ENCODE measurements around the gene KRT20. TPM values are rescaled to one million over a fixed set of nuclear protein-coding genes. Genes with fewer than 3 reads are reported as not detected.
"Not testable (repeated sequence)": the region's sequence is repeated elsewhere in the genome, so short reads cannot be mapped to it uniquely, and the experiment has no call there.

The KRT20 gene
- polyA plus RNA-seq (2014; cell fraction: cytosol; rRNA removed), result not detected in 2 replicates
- not detected in 2 replicates for polyA plus RNA-seq (2014; cell fraction: nucleus; rRNA removed)

DNA sequence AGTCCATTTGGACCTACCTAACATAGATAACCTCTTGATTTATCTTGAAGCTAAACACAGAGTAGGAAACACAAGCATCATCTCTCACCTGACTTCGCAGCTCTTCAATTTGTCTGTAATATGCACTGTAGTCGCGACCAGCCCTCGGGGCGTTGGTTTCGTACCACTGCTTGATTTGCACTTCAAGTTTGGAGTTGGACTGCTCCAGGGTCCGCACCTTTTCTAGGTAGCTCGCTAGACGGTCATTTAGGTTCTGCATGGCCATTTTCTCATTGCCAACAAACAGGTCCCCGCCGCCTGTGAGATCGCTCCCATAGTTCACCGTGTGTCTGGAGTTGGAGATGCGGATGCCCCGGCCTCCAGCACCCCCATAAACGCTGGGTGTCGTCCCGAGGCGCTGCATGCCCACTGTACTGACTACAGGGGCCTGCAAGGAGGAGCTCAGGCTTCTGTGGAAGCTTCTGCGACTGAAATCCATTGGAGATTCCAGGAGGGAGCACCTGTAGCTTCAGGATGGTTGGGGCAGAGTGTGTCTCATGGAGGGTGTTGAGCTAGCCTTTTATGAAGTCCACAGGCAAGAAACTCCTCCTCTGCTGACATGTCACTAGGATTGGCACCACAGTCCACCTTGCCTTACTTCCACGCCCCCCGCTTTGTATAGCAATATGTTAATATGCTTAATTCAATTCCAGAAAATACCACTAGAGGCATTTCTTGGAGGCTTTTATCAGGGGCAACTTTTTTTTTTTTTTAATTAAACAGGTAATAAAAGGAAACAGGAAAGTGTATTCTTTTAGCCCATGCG, at the start of gene KRT20:
TSS of gene KRT20 (minus strand) at position 535 of the 805 bp plus-strand sequence. CDS start at position 478, 57 bp downstream.
- no peak for DNase-seq (ENCODE audit: low spot score)

DNA sequence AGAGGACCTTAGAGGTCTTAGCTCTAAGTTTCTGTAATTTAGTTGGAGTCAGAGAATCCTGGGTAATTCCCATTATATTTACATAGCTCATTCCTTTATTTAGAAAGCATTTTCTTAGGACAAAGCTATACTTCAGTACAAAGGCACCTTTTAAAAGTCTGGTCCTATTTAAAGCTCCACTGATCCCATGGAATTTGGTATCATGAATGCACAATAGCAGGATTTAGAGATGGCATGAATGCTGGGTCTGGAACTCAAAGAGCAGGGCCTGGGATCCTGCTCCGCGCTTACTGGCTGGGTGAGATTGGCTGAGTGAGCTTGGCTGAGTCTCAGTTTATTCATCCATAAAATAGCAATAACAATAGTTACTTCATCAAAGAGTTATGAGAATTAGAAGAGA, 47.6 kb upstream of the KRT20 start:
- no peak for DNase-seq (ENCODE audit: low spot score)

DNA sequence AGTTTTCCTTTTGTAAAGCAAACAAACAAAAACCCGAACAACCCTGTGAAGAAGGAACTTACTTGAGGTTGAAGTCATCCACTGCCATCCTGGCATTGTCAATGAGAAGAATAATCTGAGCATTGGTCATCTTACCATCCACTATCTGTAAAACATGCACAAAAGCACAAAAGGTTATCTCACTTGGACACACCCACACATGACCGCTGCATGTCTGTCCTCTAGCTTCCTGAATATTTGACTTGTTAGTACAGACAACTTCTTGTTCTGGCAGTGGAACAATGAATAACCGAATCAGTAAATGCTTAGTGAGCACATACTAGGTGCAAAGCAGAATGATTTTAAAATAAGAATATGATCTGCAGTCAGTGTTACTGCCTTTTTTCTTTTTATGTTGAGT, 46.3 kb upstream of the KRT20 start:
- DNase-seq (ENCODE audit: low spot score), result no peak

GRCh38 chr17:40926341-40926740, 41.3 kb upstream of the KRT20 start:
- DNase-seq (ENCODE audit: low spot score), result no peak

DNA sequence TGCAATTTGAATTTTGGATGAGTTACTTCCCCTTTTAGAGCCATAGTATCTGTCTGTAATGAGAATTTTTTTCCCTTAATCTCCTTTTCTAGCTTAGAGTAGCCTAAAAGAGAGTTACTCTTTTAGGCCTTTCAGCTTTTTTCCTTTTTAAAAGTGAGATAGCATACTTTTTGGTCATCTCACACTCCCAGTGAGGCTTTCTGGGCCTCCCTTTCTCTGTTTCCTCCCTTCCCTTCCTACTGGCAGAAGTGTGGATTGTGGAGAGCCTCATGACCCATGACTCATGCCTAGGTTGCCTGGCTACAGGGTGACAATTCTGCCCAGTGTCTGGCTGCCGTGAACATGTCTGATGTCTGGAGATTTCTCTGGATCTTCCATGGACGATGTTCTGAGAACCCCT, 37.2 kb upstream of the KRT20 start:
- DNase-seq (ENCODE audit: low spot score), result no peak

DNA sequence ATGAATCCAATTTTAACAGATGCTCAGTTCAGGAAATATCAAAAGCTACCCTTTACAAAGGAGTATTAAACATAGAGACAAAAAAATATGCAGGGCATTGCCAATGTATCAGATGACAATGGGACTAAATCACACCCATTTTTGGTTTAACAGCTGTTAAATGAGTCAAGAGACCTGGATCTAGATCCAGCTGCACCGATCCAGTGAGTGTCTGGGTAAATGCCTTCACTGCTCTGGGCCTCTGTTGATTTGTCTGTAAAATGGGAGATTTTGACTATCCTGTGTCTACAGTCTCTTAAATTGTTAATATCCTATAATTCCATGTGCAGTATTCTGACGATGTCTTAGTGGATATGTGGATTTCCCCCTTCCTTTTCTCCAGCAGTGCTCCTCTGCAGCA, 36.0 kb upstream of the KRT20 start:
- no peak for DNase-seq (ENCODE audit: low spot score)

DNA sequence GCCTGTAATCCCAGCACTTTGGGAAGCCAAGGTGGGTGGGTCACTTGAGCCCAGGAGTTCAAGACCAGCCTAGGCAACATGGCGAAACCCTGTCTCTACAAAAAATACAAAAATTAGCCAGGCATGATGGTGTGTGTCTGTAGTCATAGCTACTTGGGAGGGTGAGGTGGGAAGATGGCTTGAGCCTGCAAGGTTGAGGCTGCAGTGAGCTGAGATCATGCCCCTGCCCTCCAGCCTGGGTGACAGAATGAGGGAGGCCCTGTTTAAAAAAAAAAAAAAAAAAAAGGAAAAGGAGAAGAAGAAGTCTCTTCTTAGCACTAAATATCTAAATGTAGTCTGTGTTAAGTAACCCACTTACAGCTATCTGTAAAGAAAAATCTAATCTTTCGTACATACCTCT, 32.1 kb upstream of the KRT20 start:
- not testable (repeated sequence) for DNase-seq (ENCODE audit: low spot score)

GRCh38 chr17:40916366-40916765, 31.3 kb upstream of the KRT20 start:
- DNase-seq (ENCODE audit: low spot score), result no peak

DNA sequence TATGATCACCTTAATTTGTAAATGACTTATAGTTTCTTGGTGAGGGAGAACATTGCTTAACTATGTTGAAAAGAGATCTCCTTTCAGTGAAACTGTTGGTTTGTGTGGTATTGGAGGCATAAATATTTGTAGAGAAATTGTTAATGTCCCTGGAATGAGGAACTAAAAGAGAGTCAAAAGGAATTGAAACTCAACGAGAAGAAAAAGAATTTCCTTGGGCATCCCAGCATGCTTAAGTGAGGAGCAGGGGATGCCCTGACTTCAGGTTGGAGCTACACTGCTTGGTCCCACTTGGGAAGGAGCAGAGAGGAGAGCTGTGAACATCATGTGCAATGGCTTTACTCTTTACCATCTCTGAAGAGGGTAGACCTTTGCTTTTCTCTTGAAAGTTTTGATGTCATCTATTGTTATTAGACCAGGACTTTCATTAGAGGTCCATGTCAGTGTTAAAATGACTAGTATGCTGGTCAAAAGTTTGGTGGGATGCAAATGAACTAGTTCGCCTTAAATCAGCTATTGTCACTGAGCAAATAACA, 30.7 kb upstream of the KRT20 start:
- no peak for DNase-seq (ENCODE audit: low spot score)

GRCh38 chr17:40915199-40915661, 30.2 kb upstream of the KRT20 start:
- no peak for DNase-seq (ENCODE audit: low spot score)

DNA sequence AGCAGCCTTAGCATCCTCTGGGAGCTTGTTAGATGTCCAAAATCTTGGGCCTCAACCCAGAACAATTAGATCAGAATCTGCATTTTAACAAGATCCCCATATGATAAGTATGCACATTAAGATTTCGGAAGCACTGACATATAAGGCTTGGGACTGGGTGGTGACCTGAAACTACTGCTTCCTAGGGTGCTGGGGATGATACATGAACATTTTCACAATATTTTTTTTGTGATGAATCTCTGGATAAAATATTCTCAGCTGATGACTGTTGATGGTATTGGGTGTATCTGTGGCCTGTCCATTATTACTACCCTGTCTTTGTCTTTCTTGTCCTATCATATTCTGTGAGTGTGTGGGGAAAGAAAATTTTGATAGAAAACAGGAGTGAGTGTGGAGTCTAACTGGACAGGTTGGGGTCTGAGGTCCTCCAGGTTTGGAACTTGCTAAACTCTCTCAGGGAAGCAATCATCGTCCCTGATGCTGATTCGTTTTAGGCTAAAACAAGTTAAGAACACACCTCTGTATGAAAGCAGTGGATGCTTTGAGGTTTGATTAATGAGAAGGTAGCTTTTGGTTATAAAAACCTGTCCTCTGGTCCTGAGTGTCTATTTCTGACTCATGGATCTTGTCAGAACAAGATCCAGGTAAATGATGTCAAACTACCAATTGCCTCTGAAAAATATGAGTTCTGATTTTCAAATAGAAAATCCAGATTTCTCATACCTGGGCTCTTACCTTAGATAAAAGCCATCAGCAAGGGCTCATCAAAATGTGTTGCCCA, 29.2 kb upstream of the KRT20 start:
- DNase-seq (ENCODE audit: low spot score), result no peak

DNA sequence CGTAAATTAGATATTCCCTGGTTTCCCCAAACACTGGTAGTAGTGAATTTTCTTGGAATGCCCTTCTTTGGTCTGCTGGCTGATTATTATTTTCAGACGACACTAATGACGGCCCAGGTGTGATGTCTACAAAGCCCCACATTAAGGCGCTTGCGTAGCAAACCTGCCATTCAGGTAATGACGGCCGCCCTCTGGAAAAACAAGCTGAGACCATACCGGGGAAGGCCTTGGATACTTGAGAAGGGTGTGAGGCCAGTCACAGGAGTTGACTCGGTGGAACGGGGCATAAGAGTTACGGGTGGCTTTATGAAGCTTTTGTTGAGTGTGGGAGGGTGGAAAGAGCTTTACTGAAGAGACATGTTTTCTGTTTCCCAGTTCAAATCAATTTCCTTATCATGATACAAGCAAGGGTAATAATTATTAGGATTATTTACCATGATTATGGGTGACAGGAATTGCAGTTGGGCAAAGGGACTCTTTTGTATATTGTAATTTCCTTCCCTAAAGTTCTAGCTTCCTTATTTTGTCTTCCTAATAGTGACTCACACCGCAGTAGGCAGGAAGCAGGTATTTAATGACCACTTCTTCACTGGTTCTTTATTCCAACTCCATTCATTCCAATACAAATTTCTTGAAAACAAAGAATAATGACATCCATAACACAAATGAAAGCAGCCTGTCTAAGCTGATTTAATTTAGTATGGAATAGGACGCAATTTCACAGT, 27.6 kb upstream of the KRT20 start:
- no peak for DNase-seq (ENCODE audit: low spot score)

- no peak for DNase-seq (ENCODE audit: low spot score)
Observed at GRCh38 chr17:40910441-40910841, 25.4 kb upstream of the KRT20 start.

- DNase-seq (ENCODE audit: low spot score), result no peak
Observed at GRCh38 chr17:40909755-40910154, 24.7 kb upstream of the KRT20 start.

GRCh38 chr17:40909351-40909750, 24.3 kb upstream of the KRT20 start:
- peak; percentile 51 for DNase-seq (ENCODE audit: low spot score)

- DNase-seq (ENCODE audit: low spot score), result no peak
Observed at GRCh38 chr17:40906613-40907012, 21.6 kb upstream of the KRT20 start.

DNA sequence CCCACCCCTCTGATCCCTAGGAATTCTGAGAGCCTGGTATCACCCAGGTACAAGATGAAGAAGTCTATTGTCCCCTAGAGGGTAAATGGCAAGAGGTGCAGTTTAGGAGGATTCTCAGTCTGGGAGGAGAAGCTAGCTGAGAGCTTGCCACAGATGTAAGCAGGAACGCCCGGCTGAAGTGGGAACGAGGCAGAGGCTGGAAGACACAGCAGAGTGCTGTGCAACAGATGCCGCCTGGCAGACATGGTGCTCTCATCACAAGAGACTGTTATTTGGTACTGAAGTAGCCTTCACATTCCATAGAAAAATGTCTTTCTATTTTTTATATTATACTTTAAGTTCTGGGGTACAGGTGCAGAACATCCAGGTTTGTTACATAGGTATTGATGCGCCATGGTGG, 20.3 kb upstream of the KRT20 start:
- DNase-seq (ENCODE audit: low spot score), result no peak

DNA sequence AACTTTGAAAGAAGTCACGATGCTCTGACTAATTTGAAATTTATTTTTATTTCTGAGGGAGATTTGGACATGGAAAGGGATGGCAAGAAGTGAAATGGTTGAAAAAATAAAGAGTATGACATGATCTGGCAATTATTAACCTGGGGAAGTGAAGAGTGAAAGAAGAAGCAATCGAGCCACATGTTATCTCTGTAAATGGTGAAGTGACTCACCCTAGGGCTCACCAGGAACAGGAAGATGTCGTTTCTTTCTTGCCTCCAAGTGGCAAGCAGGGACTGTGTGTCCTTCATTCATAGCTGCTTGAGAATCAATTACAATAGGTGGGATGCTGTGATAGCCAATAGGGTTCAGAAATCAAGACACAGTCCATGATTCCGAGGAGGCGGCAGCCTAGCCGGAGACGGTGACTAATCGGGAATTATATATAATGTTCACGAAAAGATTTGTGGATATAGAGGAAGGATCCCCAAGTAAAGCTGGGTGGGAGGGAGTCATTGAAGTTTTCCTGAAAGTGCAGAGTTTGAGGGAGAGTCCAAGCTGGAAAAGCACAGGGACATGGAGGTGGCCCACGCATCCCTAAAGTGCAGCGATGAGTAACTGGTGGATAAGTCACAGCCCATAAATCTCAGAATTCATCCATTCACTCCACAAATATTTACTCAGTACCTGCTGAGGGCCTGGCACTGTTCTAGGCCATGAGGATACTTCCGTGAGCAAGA, 18.2 kb upstream of the KRT20 start:
- no peak for DNase-seq (ENCODE audit: low spot score)

- no peak for DNase-seq (ENCODE audit: low spot score)
Observed at GRCh38 chr17:40902498-40902897, 17.5 kb upstream of the KRT20 start.

DNA sequence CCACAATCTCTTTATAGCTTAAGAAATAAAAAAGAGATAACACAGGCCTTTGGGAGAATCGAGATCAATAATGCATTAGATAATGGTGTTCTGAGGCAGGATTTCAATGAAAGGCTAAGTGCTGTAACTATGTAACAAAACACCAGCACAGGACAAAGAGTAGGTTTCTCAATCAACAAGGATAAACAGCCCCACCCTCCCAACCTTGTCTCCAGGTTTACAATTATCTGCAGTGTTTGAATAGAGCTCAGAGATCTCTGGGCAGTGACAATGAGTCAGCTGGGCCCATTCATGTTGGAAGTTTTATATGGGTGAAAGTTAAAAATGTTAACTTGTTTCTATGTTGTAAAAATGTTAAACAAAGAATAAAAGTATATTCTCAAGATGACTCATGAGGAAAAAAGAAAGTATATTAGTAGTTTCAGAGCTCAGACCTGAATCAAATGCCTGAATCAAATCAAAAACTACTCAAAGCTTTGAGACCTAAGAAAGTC, 17.0 kb upstream of the KRT20 start:
- no peak for DNase-seq (ENCODE audit: low spot score)

DNA sequence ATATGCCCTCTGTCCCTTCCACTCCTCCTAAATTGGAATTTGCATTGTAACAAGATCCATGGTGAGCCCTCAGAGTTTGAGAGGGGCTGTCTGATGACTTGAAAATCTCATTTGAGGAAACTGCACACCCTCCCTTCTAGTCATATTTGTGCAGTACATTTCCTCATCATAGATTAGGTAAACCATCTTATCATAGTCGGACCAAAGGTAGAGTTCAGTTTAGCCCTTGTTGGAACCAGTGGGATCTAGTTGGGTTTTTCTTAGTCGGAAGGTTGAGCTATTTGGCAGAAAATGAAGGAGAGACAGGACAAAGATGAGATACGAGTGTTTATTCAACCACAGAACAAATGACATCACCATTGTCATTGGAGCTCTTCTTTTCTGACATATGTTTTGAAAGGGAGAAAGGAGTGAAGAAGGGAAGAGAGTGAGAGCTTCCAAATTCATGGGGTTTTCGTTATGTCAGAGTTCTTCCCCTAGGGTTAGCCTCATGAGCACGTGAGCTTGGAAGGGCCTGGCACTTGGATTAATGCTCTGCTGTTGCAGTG, 15.8 kb upstream of the KRT20 start:
- no peak for DNase-seq (ENCODE audit: low spot score)
